Erythroblast (primary cell): ENCODE results near the gene SPTLC2.

Experiments used
- GATA1 ChIP-seq: IDR thresholded peaks from 2 replicates; pipeline ENCODE4 v1.6.1; 2011; ENCODE audit warnings: low read depth, mild to moderate bottlenecking, control low read depth, low read length, moderate library complexity
- POLR2A ChIP-seq: IDR thresholded peaks from 2 replicates; pipeline ENCODE4 v1.6.1; 2011; ENCODE audit warnings: mild to moderate bottlenecking, low read length

GRCh38 chr14:77478029-77478428 lies 138.4 kb downstream of the SPTLC2 start:
- TF ChIP-seq POLR2A, result no peak
- no peak for TF ChIP-seq GATA1
